ENCODE results near the gene NCLN. TPM values are rescaled to one million over a fixed set of nuclear protein-coding genes. Genes with fewer than 3 reads are reported as not detected.

The NCLN gene
- total and polyA plus RNA-seq, 8 donors: 16.7 to 381 (median 50.4) TPM

DNA sequence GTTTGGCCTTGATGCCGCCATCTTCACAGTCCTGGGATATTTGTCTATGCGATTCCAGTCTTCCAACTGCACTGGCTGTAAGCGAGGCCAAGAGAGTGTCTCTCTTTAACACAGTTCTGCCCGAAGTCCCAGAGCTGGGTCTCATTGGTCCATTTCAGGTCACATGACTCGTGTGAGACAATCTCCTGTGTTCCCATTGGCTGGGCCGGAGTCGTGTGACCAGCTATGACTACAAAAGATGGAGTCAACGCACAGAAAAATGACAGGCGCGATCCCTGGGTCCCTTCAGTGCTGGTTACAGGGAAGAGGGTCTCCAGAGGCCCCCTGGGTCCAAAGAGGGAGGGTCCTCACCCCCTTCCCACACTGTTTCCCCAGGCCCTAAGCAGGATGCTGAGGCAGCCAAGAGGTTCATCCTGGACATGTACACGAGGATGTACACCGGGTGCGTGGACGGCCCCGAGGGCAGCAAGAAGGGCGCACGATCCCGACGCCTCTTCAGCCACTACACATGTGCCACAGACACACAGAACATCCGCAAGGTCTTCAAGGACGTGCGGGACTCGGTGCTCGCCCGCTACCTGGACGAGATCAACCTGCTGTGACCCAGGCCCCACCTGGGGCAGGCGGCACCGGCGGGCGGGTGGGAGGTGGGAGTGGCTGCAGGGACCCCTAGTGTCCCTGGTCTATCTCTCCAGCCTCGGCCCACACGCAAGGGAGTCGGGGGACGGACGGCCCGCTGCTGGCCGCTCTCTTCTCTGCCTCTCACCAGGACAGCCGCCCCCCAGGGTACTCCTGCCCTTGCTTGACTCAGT, 23.1 kb upstream of the NCLN start:
- H3K4me3 ChIP-seq: no peak overlapping the region
- no peak for DNase-seq
- H3K27me3 ChIP-seq: no peaks in the 10 kb centered on the region
- intact Hi-C loops (cut with DNase I; ENCODE audit: low total_unique reads): no loop called here
- H3K4me1 ChIP-seq: peaks cover 0 to 12% (median 9%) of the 10 kb centered on the region in 4 donors
- H3K36me3 ChIP-seq: peaks cover 0 to 12% (median 5%) of the 10 kb centered on the region in 4 donors
- no peak for TF ChIP-seq POLR2A (IDR thresholded peaks at IDR 0.05)
- TF ChIP-seq, protein P1, sequence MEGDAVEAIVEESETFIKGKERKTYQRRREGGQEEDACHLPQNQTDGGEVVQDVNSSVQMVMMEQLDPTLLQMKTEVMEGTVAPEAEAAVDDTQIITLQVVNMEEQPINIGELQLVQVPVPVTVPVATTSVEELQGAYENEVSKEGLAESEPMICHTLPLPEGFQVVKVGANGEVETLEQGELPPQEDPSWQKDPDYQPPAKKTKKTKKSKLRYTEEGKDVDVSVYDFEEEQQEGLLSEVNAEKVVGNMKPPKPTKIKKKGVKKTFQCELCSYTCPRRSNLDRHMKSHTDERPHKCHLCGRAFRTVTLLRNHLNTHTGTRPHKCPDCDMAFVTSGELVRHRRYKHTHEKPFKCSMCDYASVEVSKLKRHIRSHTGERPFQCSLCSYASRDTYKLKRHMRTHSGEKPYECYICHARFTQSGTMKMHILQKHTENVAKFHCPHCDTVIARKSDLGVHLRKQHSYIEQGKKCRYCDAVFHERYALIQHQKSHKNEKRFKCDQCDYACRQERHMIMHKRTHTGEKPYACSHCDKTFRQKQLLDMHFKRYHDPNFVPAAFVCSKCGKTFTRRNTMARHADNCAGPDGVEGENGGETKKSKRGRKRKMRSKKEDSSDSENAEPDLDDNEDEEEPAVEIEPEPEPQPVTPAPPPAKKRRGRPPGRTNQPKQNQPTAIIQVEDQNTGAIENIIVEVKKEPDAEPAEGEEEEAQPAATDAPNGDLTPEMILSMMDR (IDR thresholded peaks at IDR 0.05): no peak
- no peak for TF ChIP-seq POLR2AphosphoS5 (IDR thresholded peaks at IDR 0.05)
- TF ChIP-seq EP300 (IDR thresholded peaks at IDR 0.05): no peak
- no peak overlapping the region for H3K27ac ChIP-seq
- no peaks in the 10 kb centered on the region for H3K9me3 ChIP-seq
- WGBS, 5 donors: 68 to 78% (median 70%) methylated on average over 27 to 38 of the region's 38 CpGs

DNA sequence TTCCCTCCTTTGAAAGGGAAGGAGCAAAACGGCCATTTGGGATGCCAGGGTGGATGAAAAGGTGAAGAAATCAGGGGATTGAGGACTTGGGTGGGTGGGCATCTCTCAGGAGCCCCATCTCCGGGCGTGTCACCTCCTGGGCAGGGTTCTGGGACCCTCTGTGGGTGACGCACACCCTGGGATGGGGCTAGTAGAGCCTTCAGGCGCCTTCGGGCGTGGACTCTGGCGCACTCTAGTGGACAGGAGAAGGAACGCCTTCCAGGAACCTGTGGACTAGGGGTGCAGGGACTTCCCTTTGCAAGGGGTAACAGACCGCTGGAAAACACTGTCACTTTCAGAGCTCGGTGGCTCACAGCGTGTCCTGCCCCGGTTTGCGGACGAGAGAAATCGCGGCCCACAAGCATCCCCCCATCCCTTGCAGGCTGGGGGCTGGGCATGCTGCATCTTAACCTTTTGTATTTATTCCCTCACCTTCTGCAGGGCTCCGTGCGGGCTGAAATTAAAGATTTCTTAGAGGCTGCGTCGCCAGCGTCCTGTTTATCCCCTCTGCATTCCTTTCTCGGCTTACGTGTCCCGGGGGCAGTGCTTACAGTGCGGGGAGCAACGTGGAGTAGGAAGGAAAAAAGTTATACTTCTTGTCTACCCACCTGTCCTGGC, 22.4 kb upstream of the NCLN start:
- Histone ChIP-seq H3K4me1 (peaks cover 0 to 12% (median 9%) of the 10 kb centered on the region in 4 donors), H3K4me3 (no peak overlapping the region), H3K36me3 (peaks cover 0 to 9% (median 4%) of the 10 kb centered on the region in 4 donors), H3K27me3 (no peaks in the 10 kb centered on the region), H3K27ac (peak overlapping the region in 1 of 5 donors; percentile 4), H3K9me3 (no peaks in the 10 kb centered on the region)
- TF ChIP-seq POLR2AphosphoS5 (IDR thresholded peaks at IDR 0.05) (peak in 1 of 3 donors; percentile 22), POLR2A (IDR thresholded peaks at IDR 0.05) (no peak), EP300 (IDR thresholded peaks at IDR 0.05) (no peak)
- TF ChIP-seq, protein P1 (IDR thresholded peaks at IDR 0.05): peak in 5 of 7 experiments; percentile 69 to 93 (median 86)
- intact Hi-C loops (cut with DNase I; ENCODE audit: low total_unique reads): no loop called here
- DNase-seq: peak; percentile 67 to 86
- WGBS, 5 donors: 3 to 11% (median 9%) methylated on average over 24 to 27 of the region's 27 CpGs

DNA sequence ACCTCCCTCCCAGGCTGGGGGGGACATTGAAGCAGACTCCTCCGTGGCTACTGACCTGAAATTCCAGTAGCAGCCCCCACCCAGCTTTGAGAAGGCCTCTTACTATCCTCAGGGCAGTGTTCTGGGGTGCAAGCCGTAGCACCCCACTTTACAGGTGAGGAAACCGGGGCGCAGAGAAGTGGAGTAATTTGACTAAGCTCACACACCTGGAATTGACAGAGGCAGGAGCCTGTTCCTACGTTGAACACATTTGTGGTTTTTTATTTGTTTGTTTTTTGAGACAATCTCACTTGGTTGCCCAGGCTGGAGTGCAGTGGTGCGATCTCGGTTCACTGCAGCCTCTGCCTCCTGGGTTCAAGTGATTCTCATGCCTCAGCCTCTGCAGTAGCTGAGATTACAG, 21.8 kb upstream of the NCLN start:
- TF ChIP-seq EP300 (IDR thresholded peaks at IDR 0.05): no peak
- TF ChIP-seq, protein P1 (IDR thresholded peaks at IDR 0.05): no peak
- no peak for TF ChIP-seq POLR2A (IDR thresholded peaks at IDR 0.05)
- TF ChIP-seq POLR2AphosphoS5 (IDR thresholded peaks at IDR 0.05): no peak
- Histone ChIP-seq H3K27me3 (no peaks in the 10 kb centered on the region), H3K36me3 (peaks cover 0 to 9% (median 3%) of the 10 kb centered on the region in 4 donors), H3K4me3 (no peak overlapping the region), H3K27ac (peak overlapping the region in 1 of 5 donors; percentile 72), H3K9me3 (no peaks in the 10 kb centered on the region), H3K4me1 (peaks cover 0 to 12% (median 9%) of the 10 kb centered on the region in 4 donors)
- intact Hi-C loops (cut with DNase I; ENCODE audit: low total_unique reads): no loop called here
- DNase-seq: no peak
- WGBS, 5 donors: 36 to 68% (median 60%) methylated on average over 7 of the region's 7 CpGs

DNA sequence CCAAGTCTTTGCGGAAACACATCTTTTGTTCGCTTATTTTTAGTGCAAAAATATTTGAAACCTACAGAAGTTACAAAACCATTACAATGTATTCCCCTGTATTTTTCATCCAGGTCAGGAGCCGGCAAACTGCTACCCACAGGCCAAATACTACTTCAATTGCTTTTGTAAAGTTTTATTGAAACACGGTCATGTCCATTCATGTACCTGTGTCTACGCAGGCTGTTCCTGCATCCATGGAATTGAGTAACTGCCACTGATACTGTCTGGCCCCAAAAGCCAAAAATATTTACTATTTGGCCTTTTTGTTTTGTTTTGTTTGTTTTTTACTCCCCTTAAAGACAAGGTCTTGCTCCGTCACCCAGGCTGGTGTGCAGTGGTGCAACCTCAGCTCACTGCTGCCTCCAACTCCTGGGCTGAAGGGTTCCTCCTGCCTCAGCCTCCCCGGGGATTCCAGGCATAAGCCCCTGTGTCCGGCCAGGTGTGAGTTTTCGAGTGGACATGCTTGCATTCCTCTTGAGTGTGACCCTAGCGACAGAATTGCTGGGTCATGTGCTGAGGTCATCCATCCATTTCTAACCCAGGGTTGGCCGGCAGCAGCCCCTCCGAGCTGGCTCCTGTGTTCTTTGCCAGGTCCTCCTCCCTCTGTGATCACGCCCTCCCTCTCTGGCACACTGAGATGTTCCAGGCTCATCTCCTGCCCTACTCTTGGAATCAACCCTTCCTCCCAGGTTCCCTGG, 18.0 kb upstream of the NCLN start:
- H3K9me3 ChIP-seq: no peaks in the 10 kb centered on the region
- H3K27ac ChIP-seq: no peak overlapping the region
- no peak overlapping the region for H3K4me3 ChIP-seq
- intact Hi-C loops (cut with DNase I; ENCODE audit: low total_unique reads): no loop called here
- WGBS, 5 donors: 66 to 78% (median 74%) methylated on average over 13 of the region's 13 CpGs
- TF ChIP-seq POLR2A (IDR thresholded peaks at IDR 0.05) (no peak), EP300 (IDR thresholded peaks at IDR 0.05) (no peak), POLR2AphosphoS5 (IDR thresholded peaks at IDR 0.05) (no peak)
- TF ChIP-seq, protein P1 (IDR thresholded peaks at IDR 0.05): no peak
- H3K36me3 ChIP-seq: no peaks in the 10 kb centered on the region
- peaks cover 0 to 10% (median 0%) of the 10 kb centered on the region in 3 donors for H3K27me3 ChIP-seq
- H3K4me1 ChIP-seq: peaks cover 0 to 19% (median 12%) of the 10 kb centered on the region in 4 donors
- no peak for DNase-seq

Data from stomach (tissue), 9 donors.